Glutamatergic neuron (in vitro differentiated cells): ENCODE data around the gene ANGPTL3. TPM values are rescaled to one million over a fixed set of nuclear protein-coding genes. Genes with fewer than 3 reads are reported as not detected.

Source experiments
- DNase-seq: peaks from one replicate; pipeline ENCODE4 v3.0.0; 2022
- H3K27ac Mint-ChIP-seq: one replicate; pipeline ENCODE4 v1.8.0; 2020; ENCODE audit warnings: mild to moderate bottlenecking, mixed read lengths, inconsistent platforms; ENCODE audit not compliant: unreplicated experiment
- H3K27me3 Mint-ChIP-seq: one replicate; pipeline ENCODE4 v1.8.0; 2020; ENCODE audit warnings: mild to moderate bottlenecking, moderate library complexity, mixed read lengths, inconsistent platforms; ENCODE audit not compliant: unreplicated experiment
- H3K36me3 Mint-ChIP-seq: one replicate; pipeline ENCODE4 v1.8.0; 2020; ENCODE audit warnings: mild to moderate bottlenecking, mixed read lengths, inconsistent platforms; ENCODE audit not compliant: unreplicated experiment
- H3K4me1 Mint-ChIP-seq: one replicate; pipeline ENCODE4 v1.8.0; 2020; ENCODE audit warnings: mild to moderate bottlenecking, low read depth, mixed read lengths, inconsistent platforms; ENCODE audit not compliant: unreplicated experiment
- H3K4me3 Mint-ChIP-seq: one replicate; pipeline ENCODE4 v1.8.0; 2020; ENCODE audit warnings: mild to moderate bottlenecking, mixed read lengths, inconsistent platforms; ENCODE audit not compliant: unreplicated experiment
- H3K9me3 Mint-ChIP-seq: one replicate; pipeline ENCODE4 v1.8.0; 2020; ENCODE audit warnings: mild to moderate bottlenecking, moderate library complexity, mixed read lengths, inconsistent platforms; ENCODE audit not compliant: unreplicated experiment
- total RNA-seq: library from RNA; stranded (reverse); fragmentation: NEBNext Ultra II Directional; extraction: Animal tissue kit (Norgen Biotek cat#: 25700); gene quantifications from one replicate; pipeline ENCODE4 v1.2.1, GENCODE V29; 2021; ENCODE audit not compliant: unreplicated experiment
- TF ChIP-seq, protein P1 (sequence below): fragments of 200-600 bp; sonication (generic); IDR thresholded peaks from one replicate; pipeline ENCODE4 v1.5.0; 2021; ENCODE audit not compliant: partially characterized antibody, unreplicated experiment

The ANGPTL3 gene
- total RNA-seq, 1 donor from 2014 or later = not detected

GRCh38 chr1:62628506-62628905 is 31.2 kb downstream of the ANGPTL3 start:
- TF ChIP-seq, protein P1, sequence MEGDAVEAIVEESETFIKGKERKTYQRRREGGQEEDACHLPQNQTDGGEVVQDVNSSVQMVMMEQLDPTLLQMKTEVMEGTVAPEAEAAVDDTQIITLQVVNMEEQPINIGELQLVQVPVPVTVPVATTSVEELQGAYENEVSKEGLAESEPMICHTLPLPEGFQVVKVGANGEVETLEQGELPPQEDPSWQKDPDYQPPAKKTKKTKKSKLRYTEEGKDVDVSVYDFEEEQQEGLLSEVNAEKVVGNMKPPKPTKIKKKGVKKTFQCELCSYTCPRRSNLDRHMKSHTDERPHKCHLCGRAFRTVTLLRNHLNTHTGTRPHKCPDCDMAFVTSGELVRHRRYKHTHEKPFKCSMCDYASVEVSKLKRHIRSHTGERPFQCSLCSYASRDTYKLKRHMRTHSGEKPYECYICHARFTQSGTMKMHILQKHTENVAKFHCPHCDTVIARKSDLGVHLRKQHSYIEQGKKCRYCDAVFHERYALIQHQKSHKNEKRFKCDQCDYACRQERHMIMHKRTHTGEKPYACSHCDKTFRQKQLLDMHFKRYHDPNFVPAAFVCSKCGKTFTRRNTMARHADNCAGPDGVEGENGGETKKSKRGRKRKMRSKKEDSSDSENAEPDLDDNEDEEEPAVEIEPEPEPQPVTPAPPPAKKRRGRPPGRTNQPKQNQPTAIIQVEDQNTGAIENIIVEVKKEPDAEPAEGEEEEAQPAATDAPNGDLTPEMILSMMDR = no peak
- H3K4me1 Mint-ChIP-seq = no peaks in the 10 kb centered on the region
- H3K27me3 Mint-ChIP-seq = no peaks in the 10 kb centered on the region
- no peak for DNase-seq
- H3K36me3 Mint-ChIP-seq = peaks cover 6% of the 10 kb centered on the region
- H3K9me3 Mint-ChIP-seq = no peaks in the 10 kb centered on the region
- no peak overlapping the region for H3K27ac Mint-ChIP-seq
- no peak overlapping the region for H3K4me3 Mint-ChIP-seq

- H3K27me3 Mint-ChIP-seq = no peaks in the 10 kb centered on the region
- H3K36me3 Mint-ChIP-seq = peaks cover 12% of the 10 kb centered on the region
- no peak overlapping the region for H3K4me3 Mint-ChIP-seq
- H3K4me1 Mint-ChIP-seq = no peaks in the 10 kb centered on the region
- DNase-seq = no peak
- no peak overlapping the region for H3K27ac Mint-ChIP-seq
- H3K9me3 Mint-ChIP-seq = no peaks in the 10 kb centered on the region
- TF ChIP-seq, protein P1 = no peak
These were observed 40.2 kb downstream of the ANGPTL3 start for GRCh38 chr1:62637392-62638105.

- Mint-ChIP-seq H3K4me1 (no peaks in the 10 kb centered on the region), H3K27ac (no peak overlapping the region), H3K4me3 (no peak overlapping the region), H3K27me3 (no peaks in the 10 kb centered on the region), H3K9me3 (no peaks in the 10 kb centered on the region), H3K36me3 (peaks cover 15% of the 10 kb centered on the region)
- DNase-seq = no peak
- TF ChIP-seq, protein P1 = no peak
These were observed 46.0 kb downstream of the ANGPTL3 start for GRCh38 chr1:62643283-62643682.

GRCh38 chr1:62652387-62652786 is 55.1 kb downstream of the ANGPTL3 start:
- H3K4me1 Mint-ChIP-seq = no peaks in the 10 kb centered on the region
- TF ChIP-seq, protein P1 = no peak
- no peak overlapping the region for H3K4me3 Mint-ChIP-seq
- H3K27ac Mint-ChIP-seq = no peak overlapping the region
- no peaks in the 10 kb centered on the region for H3K27me3 Mint-ChIP-seq
- H3K9me3 Mint-ChIP-seq = no peaks in the 10 kb centered on the region
- no peak for DNase-seq
- H3K36me3 Mint-ChIP-seq = no peaks in the 10 kb centered on the region

DNA sequence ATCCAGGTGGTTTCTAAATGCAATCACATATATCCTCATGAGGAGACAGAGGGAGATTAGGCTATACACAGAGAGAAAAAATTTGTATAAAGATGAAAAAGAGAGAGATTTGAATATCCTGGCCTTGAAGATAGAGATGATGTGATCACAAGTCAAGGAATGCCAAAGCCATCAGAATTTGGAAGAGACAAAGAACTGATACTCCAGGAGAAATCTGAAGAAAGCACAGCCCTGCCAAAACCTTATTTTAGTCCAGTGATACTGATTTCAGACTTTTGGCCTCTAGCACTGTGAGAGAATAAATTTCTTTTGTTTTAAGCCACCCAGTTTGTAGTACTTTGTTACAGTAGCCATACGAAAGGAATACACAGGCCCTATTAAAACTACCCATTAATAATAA is 57.4 kb downstream of the ANGPTL3 start:
- Mint-ChIP-seq H3K4me1 (no peaks in the 10 kb centered on the region), H3K27ac (no peak overlapping the region), H3K36me3 (no peaks in the 10 kb centered on the region), H3K4me3 (no peak overlapping the region), H3K27me3 (no peaks in the 10 kb centered on the region), H3K9me3 (no peaks in the 10 kb centered on the region)
- TF ChIP-seq, protein P1 = no peak
- no peak for DNase-seq

Other genes with a start within 250 kb of the ANGPTL3 start
- gene USP1, start 160.5 kb upstream of the ANGPTL3 start, total RNA-seq = 13.6 TPM
- gene DOCK7, start 90.9 kb downstream of the ANGPTL3 start, total RNA-seq = 70.8 TPM
- 8.7 TPM for gene ATG4C, start 186.6 kb downstream of the ANGPTL3 start, total RNA-seq